Breast epithelium (tissue), 3 donors: ENCODE results near the gene GNG14.

ENCODE experiments used
- CTCF ChIP-seq, 3 donors: fragments of 450-650 bp; IDR thresholded peaks; one replicate each; pipeline ENCODE4 v1.5.1; 2016 to 2017; ENCODE audit warnings: antibody characterized with exemption in 3 of 3, mild to moderate bottlenecking in 3 of 3, moderate library complexity in 3 of 3
- POLR2A ChIP-seq: fragments of 450-650 bp; IDR thresholded peaks from one replicate; pipeline ENCODE4 v1.6.1; 2016; ENCODE audit warnings: antibody characterized with exemption, mild to moderate bottlenecking, moderate library complexity

- no peak for TF ChIP-seq CTCF (IDR thresholded peaks at IDR 0.05)
- no peak for TF ChIP-seq POLR2A
Observed at GRCh38 chr19:12737835-12738351, 50.1 kb downstream of the GNG14 start.
